Mucosa of gallbladder (tissue), 1 donor: ENCODE data around the gene DOCK6. TPM values are rescaled to one million over a fixed set of nuclear protein-coding genes. Genes with fewer than 3 reads are reported as not detected.
A peak's percentile ranks its signal among the peaks of the same experiment; 100 is the strongest.

Experiments
- DNase-seq: peaks from one replicate; pipeline ENCODE4 v3.0.0-alpha.2; 2020; ENCODE audit warnings: low spot score
- total RNA-seq: library from RNA; stranded (reverse); gene quantifications from one replicate; pipeline ENCODE4 v1.2.1, GENCODE V29; 2021
- donor health status: DM: no; HTN: no; CAD: no.

The DOCK6 gene, protein sequence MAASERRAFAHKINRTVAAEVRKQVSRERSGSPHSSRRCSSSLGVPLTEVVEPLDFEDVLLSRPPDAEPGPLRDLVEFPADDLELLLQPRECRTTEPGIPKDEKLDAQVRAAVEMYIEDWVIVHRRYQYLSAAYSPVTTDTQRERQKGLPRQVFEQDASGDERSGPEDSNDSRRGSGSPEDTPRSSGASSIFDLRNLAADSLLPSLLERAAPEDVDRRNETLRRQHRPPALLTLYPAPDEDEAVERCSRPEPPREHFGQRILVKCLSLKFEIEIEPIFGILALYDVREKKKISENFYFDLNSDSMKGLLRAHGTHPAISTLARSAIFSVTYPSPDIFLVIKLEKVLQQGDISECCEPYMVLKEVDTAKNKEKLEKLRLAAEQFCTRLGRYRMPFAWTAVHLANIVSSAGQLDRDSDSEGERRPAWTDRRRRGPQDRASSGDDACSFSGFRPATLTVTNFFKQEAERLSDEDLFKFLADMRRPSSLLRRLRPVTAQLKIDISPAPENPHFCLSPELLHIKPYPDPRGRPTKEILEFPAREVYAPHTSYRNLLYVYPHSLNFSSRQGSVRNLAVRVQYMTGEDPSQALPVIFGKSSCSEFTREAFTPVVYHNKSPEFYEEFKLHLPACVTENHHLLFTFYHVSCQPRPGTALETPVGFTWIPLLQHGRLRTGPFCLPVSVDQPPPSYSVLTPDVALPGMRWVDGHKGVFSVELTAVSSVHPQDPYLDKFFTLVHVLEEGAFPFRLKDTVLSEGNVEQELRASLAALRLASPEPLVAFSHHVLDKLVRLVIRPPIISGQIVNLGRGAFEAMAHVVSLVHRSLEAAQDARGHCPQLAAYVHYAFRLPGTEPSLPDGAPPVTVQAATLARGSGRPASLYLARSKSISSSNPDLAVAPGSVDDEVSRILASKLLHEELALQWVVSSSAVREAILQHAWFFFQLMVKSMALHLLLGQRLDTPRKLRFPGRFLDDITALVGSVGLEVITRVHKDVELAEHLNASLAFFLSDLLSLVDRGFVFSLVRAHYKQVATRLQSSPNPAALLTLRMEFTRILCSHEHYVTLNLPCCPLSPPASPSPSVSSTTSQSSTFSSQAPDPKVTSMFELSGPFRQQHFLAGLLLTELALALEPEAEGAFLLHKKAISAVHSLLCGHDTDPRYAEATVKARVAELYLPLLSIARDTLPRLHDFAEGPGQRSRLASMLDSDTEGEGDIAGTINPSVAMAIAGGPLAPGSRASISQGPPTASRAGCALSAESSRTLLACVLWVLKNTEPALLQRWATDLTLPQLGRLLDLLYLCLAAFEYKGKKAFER (N-terminal part only)
- 102 TPM for total RNA-seq

DNA sequence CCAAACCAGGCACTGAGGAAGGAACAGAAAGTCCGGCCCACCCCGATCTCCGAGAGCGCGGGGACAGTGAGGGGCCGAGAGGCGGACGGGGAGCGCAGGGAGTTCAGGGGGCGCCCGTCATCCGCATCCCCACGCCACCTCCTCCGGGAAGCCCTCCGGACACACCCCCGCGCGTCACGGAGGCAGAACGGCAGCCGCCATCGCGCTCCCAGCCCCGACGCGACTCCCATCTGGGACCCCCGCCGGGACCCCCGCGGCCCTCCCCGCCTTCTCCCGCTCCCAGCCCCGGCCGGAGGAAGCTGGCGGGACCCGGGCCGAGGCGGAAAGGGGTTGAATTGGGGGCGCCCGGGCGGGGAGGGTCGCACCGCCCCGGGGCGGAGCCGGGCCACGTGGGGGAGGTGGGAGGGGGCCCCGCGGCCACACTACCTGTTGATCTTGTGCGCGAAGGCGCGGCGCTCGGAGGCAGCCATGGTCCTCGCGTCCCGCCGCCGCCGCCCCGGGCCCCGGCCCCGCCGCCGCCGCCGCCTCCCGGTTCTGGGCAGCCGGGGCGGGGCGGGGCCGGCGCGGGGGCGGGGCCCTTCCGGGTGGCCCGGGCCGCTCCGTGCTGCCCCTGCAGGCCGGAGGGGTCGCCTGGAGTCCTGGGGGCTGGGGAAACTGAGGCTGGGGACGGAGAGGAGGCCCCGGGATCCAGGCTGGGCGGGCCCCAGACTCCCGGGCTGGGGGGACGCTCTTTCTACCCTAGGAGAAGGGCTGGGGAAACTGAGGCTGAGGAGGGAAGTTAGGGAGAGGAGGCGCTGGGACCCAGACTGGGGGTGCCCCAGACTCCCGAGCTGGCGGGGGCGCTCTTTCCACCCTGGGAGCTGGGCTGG lies at the start of gene DOCK6:
Gene DOCK6 (minus strand): TSS at position 554 of the 869 bp plus-strand sequence. CDS start 84 bp downstream, at position 470.
- DNase-seq: no peak

DNA sequence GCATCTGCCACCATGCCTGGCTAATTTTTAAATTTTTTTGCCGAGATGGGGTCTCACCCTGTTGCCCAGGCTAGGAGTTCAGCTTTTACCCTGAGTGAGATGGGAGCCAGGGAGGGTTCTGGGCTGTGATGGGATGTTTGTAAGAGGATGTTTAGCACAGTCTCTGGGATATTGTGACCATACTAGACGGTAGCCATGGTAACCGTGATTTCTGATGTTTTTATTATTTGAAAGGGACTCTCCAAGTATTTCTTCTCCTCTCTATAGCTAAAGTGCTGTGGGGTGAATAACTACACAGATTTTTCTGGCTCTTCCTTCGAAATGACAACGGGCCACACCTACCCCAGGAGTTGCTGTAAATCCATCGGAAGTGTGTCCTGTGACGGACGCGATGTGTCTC lies 44.0 kb upstream of the DOCK6 start:
- no peak for DNase-seq

DNA sequence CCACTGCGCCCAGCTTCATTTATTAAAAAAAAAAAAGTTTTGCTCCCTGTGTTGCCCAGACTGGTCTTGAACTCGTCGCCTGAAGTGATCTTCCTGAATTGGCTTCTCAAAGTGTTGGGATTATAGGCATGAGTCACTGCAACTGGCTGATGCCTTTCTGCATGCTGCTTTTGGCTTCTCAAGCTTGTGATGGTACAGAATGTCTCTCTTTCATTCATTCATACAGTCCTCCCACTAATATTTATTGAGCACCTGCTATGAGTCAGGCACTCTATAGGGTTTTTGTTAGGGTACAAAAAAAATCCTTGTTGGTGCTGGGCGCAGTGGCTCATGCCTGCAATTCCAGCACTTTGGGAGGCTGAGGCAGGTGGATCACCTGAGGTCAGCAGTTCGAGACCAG lies 42.6 kb upstream of the DOCK6 start:
- no peak for DNase-seq

DNA sequence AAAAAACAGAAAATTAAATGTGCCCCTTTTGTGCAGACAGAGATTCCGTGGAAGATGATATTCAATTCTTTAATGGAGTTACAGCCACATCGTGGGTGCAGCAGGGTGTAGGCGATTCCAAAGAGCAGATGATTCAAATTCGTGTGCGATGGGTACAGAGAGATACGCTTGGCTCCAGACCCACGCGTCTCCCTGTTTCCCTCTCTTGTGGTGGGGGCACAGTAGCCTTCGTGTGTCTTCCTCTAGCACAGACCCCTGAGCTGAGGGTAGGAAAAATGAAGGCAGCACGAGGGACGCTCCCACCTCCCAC lies 38.4 kb upstream of the DOCK6 start:
- DNase-seq: no peak

DNA sequence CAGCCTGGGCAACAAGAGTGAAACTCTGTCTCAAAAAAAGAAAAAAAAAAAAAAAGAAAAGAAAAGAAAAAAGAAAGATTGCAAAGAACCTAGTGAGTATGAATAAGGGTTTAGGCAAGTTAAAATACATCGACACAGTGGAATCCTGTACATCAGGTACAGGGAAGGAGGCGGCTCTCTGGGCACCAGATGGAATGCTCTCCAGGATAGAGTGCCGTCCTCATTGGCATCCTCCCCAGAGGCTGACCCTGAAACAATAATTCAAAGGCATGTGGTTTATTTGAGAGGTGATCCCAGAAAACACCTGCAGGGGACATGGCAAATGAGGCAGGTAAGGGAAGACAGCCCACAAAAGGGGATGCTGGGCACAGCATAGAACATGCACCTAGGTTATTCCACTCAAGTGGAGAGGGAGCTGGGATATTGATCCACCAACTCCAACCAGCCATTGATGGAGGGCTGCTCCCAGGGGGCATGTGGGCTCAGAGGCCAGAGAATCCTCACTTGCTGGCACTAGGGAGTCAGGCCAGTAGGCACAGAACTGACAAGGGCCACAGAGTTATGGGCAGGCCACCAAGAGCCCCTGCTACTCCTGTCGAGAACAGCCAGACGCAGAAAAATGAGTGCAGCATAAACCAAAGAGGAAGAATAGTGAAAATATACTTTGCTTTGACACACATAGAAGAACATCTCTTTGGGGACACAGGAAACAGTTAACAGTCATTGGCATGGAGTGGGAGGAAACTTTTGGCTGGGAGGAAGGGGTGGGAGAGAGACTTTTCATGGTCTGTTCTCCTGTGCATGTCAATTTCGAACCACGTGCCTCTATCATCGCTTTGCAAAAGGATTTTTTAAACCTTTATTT lies 37.9 kb upstream of the DOCK6 start:
- DNase-seq: no peak

DNA sequence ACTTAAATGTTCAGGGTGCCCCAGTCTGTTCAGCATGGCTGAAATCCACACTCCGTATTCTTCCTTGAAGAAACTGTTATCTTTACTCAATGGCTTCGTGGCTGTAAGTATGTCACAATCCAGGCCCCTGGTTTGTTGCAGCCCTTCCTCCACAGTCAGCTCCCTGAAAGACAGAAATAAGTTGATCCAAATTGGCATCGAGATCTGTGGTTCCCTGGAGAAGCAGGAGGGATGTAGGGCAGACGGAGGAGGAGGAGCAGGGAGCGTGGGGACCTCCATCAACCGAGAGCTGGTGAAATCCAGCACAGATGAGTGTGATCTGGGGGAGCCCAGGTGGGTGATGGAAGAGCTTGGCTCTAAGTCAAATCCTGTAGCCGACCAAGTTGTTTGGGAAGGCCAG lies 33.9 kb upstream of the DOCK6 start:
- DNase-seq: no peak

DNA sequence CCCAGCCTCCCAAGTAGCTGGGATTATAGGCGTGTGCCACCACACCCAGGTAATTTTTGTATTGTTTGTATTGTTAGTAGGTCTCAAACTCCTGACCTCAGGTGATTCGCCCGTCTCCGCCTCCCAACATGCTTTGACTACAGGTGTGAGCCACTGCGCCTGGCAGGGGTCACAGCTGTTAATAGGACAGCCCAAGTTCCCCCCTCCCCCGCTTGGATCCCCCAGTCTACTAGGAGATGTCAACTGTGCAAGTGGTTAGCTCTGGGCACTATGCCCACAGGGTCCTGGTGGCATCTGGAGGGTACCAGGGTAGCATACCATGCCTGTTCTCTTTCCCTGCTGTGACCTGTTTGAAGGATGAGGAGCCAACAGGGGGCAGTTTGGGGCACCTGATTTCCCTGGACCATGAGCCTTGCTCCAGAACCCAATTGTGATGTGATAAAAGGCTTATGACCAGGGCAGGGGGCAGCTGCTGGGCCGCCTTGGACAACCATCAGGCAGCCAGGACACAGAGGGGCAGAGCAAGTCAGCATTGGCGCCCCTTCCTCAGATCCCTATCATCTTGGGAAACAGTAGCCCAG lies 33.4 kb upstream of the DOCK6 start, which contains the start of gene TSPAN16:
Gene TSPAN16 (plus strand): TSS at position 496 of the 581 bp plus-strand sequence. CDS start 138 bp downstream, outside the sequence.
- no peak for DNase-seq

DNA sequence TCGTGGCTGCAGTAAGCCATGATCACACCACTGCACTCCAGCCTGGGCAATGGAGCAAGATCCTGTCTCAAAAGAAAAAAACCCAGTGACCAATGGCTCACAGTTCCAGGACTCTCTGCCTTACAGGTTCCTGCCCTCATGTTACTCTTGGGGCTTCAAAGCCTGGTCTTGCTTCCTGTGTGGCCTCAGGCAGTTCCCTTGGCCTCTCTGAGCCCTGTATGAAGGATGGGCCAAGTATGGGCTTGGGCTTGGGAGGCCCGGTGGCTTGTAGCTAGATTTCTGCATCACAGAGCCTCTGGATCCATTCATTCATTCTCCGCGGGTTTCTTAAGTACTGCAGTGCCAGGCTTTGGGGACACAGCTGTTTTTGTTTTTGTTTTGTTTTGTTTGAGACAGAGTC lies 32.9 kb upstream of the DOCK6 start:
- DNase-seq: no peak

DNA sequence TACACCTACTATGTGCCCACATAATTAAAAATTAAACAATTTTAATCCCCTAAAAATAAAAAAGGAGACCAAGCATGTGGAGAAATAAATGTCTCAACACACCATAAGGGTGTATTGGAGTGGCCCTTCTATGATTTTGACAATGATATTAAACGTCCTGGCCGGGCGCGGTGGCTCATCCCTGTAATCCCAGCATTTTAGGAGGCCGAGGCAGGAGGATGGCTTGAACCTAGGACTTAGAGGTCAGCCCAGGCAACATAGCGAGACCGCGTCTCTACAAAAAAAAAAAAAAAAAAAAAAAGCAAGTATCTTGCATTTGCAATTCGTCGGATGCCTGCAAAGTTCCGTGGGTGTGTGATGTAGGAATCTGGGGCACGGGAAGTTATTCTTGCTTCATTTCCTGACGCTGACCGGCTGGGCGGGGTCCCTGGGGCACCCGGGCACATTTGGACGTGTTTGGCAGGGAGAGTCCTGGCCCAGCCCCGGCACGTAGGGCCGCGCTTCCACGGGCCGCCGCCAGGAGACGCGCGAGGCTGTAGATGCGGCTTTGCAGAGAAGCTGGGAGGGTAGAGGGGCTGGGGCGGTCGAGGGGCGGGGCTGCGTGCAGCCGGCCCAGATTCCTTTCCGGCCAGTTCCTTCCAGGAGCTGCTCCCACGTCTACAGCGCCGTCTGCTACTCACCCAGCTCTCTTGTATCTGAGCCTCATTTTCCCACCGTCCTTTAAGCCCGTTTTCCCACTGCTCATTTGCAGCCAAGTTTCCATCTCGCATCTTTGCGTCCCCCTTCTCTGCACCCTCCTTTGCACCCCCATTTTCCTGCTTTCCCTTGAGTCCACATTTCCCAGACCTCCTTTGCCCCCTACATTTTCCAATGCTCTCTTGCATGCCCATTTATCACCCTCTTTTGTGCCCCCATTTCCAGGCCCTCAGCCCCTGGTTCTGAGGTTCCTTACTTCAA lies 31.4 kb upstream of the DOCK6 start:
- peak; percentile 94 for DNase-seq

DNA sequence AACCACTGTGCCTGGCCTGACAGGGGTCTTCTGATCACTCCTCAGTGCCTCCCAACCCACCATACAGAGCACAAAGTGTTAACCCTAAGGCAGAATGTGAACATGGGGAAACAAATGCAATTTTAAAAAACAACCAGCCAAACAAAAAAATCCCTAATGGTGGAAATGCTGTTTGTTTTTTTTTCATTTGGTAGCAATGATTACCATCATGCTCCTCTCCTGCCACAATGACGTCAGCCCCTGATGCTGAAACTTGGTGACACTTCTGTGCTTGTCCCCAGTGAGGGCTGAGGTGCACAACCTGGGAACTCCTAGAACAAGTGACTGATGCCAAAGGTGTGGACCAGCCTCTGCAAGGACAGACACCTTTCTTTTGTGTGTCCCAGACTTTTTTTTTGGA lies 29.7 kb upstream of the DOCK6 start:
- no peak for DNase-seq

DNA sequence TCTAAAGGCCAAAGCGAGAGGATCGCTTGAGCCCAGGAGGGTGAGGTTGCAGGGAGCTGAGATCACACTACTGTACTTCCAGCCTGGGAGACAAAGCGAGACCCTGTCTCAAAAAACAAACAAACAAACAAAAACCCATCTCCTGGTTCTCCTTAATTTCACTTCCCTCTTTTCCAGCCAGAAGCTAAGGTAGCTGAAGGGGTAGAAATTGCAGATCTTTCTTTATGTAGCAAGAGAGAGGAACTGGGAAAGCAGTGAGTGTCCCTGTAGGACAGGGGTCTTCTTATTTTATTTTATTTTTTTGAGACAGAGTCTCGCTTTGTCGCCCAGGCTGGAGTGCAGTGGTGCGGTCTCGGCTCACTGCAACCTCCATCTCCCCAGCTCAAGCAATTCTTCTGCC lies 29.1 kb upstream of the DOCK6 start:
- DNase-seq: no peak

DNA sequence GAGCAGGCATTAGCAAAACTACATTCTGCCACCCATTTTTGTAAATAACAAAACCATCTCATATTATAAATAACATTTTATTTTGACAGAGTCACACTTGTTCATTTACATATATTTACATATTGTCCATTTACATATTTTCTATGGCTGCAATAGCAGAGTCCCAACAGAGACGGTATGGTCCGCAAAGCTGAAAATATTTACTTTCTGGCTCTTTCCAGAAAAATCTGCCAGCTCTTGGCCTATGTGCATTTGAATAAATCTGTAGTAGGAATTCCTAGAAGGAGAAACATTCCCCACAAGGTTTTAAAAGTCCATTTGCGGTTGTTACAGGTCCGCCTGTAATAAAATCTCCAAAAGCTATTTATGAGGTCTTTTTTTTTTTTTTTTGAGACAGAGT lies 27.9 kb upstream of the DOCK6 start:
- DNase-seq: no peak

DNA sequence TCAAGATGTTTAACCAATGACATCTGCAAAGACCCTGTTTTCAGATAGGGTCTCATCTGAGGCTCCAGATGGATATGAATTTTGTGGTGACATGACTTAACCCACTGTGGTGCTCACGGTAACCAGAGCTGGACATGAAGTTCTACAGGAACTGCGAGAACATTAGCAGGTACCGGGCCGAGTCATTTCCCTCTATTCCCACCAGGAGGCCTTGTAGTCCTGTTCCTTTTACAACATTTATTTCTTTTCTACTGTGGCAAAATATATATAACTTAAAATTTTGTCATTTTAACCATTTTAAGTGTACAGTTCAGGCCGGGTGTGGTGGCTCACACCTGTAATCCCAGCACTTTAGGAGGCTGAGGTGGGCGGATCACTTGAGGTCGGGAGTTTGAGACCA lies 26.0 kb upstream of the DOCK6 start:
- no peak for DNase-seq

DNA sequence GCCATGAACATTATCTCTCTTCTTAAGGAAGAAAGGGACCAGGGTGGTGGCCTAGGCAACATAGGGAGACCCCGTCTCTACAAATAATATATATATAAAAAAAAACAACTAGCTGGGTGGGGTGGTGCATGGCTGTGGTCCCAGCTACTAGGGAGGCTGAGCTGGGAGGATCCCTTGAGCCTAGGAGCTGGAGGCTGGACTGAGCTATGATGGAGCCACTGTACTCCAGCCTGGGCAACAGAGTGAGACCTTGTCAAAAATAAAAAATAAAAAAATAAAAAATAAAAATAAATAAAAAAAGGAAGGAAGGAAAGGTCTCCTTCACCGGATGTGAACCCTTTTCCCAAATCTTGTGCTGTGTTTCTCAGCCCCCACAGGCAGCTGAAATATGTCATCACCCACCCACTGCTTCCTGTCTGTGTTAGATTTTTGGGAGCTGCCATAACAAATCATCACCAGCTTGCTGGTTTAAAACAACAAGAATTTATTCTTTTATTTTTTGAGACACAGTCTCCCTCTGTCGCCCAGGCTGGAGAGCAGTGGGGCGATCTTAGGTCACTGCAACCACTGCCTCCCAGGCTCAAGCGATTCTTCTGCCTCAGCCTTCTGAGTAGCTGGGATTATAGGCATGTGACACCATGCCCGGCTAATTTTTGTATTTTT lies 24.1 kb upstream of the DOCK6 start:
- no peak for DNase-seq

DNA sequence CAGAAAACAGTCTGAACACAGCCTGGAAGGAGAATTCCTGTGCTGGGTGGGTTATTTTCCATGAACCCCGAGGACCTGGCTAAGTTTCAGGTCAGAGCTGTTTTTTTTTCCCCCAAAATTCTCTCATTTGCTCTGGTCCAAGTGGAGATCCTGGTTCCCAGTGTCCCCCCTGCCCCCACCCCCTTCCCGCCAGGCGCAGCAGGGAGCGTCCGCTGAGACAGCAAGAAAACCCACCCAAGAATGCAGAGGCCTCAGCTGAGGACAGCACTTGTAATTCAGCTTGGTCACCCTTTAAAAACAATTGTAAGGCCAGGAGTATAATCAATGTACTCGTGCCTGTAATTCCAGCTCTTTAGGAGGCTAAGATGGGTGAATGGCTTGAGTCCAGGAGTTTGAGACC lies 22.2 kb upstream of the DOCK6 start:
- DNase-seq: no peak

DNA sequence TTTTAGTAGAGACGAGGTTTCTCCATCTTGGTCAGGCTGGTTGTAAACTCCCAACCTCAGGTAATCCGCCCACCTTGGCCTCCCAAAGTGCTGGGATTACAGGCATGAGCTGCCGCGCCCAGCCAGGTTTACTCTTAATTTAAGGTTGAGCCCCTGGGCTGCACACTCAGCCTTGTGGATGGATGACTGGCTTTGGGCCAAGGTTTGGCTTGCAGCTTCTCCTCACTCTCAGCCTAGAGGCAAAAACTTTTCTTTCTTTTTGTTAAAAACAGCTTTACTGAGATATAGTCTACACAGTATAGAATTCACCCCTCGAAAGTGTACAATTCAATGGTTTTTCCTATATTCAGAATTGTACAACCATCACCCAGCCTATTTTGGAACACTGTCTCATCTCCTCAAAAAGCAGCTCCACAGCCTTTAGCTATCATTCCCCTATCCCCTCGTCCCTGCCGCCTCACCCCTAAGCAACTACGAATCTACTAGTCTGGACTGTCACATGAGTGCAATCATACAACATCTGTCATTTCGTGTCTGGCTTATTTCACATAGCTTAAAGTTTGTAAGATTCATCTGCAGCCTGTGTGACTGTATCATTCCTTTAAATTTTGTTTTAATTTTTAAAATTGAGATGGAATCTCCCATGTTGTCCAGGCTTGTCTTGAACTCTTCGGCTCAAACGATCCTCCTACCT lies 19.2 kb upstream of the DOCK6 start:
- no peak for DNase-seq

DNA sequence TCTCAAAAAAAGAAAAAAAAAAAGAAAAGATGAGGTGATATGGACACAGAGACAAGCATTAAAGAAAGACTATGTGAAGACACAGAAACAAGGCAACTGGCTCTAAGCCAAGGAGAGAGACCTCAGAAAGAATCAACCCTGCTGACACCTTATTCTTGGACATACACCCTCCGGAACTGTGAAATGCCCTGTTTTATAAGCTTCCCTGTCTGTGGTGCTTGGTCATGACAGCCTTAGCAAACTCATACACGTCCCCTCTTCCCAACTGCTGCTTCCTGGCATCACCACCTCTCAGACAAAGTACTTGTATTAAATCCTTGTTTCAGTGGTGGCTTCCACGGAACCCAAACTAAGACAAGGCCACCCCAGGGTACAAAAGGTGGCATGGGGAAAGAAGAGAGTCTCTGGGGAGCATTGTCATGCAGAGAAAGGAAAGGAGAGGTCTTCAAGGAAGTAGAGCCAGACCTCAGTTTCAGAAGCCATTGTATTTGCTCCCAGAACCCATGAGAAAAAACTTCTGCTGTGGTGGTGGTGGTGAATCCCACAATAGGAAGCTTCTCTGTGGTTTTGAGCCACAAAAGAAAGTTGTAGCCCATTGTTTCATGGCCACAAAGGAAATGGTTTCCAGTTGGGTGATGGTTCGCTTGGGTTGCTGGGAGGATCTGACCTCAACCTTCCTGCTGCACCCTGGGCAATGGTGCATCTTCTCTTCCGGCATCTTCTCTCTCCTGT lies 17.3 kb upstream of the DOCK6 start:
- no peak for DNase-seq
